Measurements from ENCODE around the gene TNFRSF19. TPM values are rescaled to one million over a fixed set of nuclear protein-coding genes. Genes with fewer than 3 reads are reported as not detected.

The TNFRSF19 gene
- total RNA-seq, 1 experiment from 2014 or later, result 0.24 TPM

DNA sequence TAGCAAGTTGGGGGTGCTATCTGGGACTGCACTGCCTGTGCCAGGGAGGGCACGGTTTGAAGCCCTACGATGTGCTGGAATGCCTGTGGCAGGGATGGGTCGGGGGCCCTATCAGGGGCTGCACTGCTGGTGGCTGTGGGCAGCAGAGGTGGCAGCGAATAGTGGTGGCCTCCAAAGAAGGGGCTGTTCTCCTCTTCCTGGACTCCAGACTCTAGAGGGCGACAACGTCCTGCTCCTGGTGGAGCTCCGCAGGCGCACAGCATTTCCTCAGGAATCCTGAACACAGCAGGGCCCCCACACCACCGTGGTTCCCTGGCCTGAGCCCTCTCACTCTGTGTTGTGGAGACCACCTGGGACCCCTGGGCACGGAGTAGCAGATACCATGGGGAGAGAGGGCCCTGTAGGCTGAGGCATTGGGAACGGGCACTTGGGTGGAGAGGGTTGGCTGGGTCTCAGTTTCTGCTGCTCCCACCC lies 145.6 kb downstream of the TNFRSF19 start:
- intact Hi-C loops (cut with micrococcal nuclease; ENCODE audit: unreplicated experiment), result no loop called here
- Histone ChIP-seq H3K27ac (no peak overlapping the region), H3K4me1 (replicated peaks; ENCODE audit: insufficient read depth) (no peaks in the 10 kb centered on the region), H3K4me3 (no peak overlapping the region), H3K4me2 (no peak overlapping the region), H3K9me3 (ENCODE audit: insufficient read depth, low read depth) (no peaks in the 10 kb centered on the region), H3F3A (ENCODE audit: insufficient read depth, low read depth) (no peaks in the 10 kb centered on the region), H4K20me1 (ENCODE audit: insufficient read depth) (no peaks in the 10 kb centered on the region), H2AFZ (no peak overlapping the region), H3K9me2 (ENCODE audit: insufficient read depth) (no peaks in the 10 kb centered on the region; the same call in 1 of the 2 replicates), H3K36me3 (ENCODE audit: low read depth) (no peaks in the 10 kb centered on the region), H3K27me3 (ENCODE audit: insufficient read depth, low read depth) (no peaks in the 10 kb centered on the region), H3K79me2 (ENCODE audit: low read depth) (no peaks in the 10 kb centered on the region)
- POLR2A ChIA-PET (ENCODE audit: unreplicated experiment), result no interaction called here
- no peak for DNase-seq
- CTCF ChIA-PET, result no interaction called here
- TF ChIP-seq EZH2 (IDR thresholded peaks at IDR 0.05; ENCODE audit: low read depth) (no peak), CTCF (conservative IDR thresholded peaks at IDR 0.05) (no peak)
- no TSS peak for BruUV-seq (replicated peaks)

- intact Hi-C loops (cut with micrococcal nuclease; ENCODE audit: unreplicated experiment), result no loop called here
- CTCF ChIA-PET, result no interaction called here
These were observed 146.2 kb downstream of the TNFRSF19 start for GRCh38 chr13:23716401-23716800.

DNA sequence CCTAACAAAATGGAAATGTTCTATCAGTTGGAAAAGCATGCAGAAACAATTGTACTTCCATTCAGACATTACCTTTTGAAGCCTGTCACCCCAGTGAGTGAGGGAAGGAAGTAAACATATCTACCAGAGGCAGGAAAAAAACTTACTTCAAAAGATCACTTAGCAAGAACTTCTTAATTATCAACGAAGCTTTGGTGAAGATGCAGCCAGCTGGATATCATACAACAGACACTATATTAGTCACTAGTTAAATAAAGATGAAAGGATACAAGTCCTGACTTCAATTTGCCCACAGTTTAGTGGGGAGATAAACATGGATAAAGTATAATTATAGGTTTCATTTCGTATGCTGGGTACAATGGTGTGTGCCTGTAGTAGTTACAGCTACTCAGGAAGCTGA lies 148.8 kb downstream of the TNFRSF19 start:
- Histone ChIP-seq H3K27me3 (ENCODE audit: insufficient read depth, low read depth) (no peaks in the 10 kb centered on the region), H3K36me3 (ENCODE audit: low read depth) (no peaks in the 10 kb centered on the region), H3K27ac (no peak overlapping the region), H2AFZ (no peak overlapping the region), H3K79me2 (ENCODE audit: low read depth) (no peaks in the 10 kb centered on the region), H3K9me2 (ENCODE audit: insufficient read depth) (no peaks in the 10 kb centered on the region; the same call in 1 of the 2 replicates), H3K4me1 (replicated peaks; ENCODE audit: insufficient read depth) (no peaks in the 10 kb centered on the region), H4K20me1 (ENCODE audit: insufficient read depth) (no peaks in the 10 kb centered on the region), H3K4me2 (no peak overlapping the region), H3K9me3 (ENCODE audit: insufficient read depth, low read depth) (no peaks in the 10 kb centered on the region), H3F3A (ENCODE audit: insufficient read depth, low read depth) (no peaks in the 10 kb centered on the region), H3K4me3 (no peak overlapping the region)
- no peak for DNase-seq
- ChIA-PET CTCF (no interaction called here), POLR2A (ENCODE audit: unreplicated experiment) (no interaction called here)
- TF ChIP-seq EZH2 (IDR thresholded peaks at IDR 0.05; ENCODE audit: low read depth) (no peak), CTCF (conservative IDR thresholded peaks at IDR 0.05) (no peak)
- BruUV-seq (replicated peaks), result no TSS peak
- intact Hi-C loops (cut with micrococcal nuclease; ENCODE audit: unreplicated experiment), result no loop called here

More at GRCh38 chr13:23716401-23716800, 146.2 kb downstream of the TNFRSF19 start:
- H2AFZ ChIP-seq, result no peak overlapping the region
- no peaks in the 10 kb centered on the region for H3K36me3 ChIP-seq (ENCODE audit: low read depth)
- no peaks in the 10 kb centered on the region for H3K79me2 ChIP-seq (ENCODE audit: low read depth)
- POLR2A ChIA-PET (ENCODE audit: unreplicated experiment), result no interaction called here
- H3F3A ChIP-seq (ENCODE audit: insufficient read depth, low read depth), result no peaks in the 10 kb centered on the region
- no peaks in the 10 kb centered on the region for H3K9me3 ChIP-seq (ENCODE audit: insufficient read depth, low read depth)
- H3K9me2 ChIP-seq (ENCODE audit: insufficient read depth), result no peaks in the 10 kb centered on the region; the same call in 1 of the 2 replicates
- H3K27me3 ChIP-seq (ENCODE audit: insufficient read depth, low read depth), result no peaks in the 10 kb centered on the region
- DNase-seq, result no peak
- no peak overlapping the region for H3K4me3 ChIP-seq
- no peaks in the 10 kb centered on the region for H4K20me1 ChIP-seq (ENCODE audit: insufficient read depth)
- TF ChIP-seq EZH2 (IDR thresholded peaks at IDR 0.05; ENCODE audit: low read depth) (no peak), CTCF (conservative IDR thresholded peaks at IDR 0.05) (no peak)
- H3K4me2 ChIP-seq, result no peak overlapping the region
- no peaks in the 10 kb centered on the region for H3K4me1 ChIP-seq (replicated peaks; ENCODE audit: insufficient read depth)
- H3K27ac ChIP-seq, result no peak overlapping the region
- no TSS peak for BruUV-seq (replicated peaks)

All from PC-9 (cell line).